HUES48 (cell line): ENCODE data around the gene MATN3.

Experiments
- H3K27ac ChIP-seq: one replicate; pipeline ENCODE4 v1.7.0; 2013; ENCODE audit warnings: low read depth, low read length, inconsistent platforms
- H3K27me3 ChIP-seq: 2 replicates; pipeline ENCODE4 v1.6.1; 2013; ENCODE audit warnings: mild to moderate bottlenecking, low read length; ENCODE audit not compliant: control insufficient read depth, insufficient read depth
- H3K36me3 ChIP-seq: 2 replicates; pipeline ENCODE4 v1.6.1; 2013; ENCODE audit warnings: low read length; ENCODE audit not compliant: control insufficient read depth, insufficient read depth
- H3K4me1 ChIP-seq: 2 replicates; pipeline ENCODE4 v1.6.1; 2013; ENCODE audit warnings: mild to moderate bottlenecking, low read length; ENCODE audit not compliant: control insufficient read depth, insufficient read depth
- H3K4me3 ChIP-seq: 2 replicates; pipeline ENCODE4 v1.5.1; 2013; ENCODE audit warnings: mild to moderate bottlenecking, low read depth, low read length
- H3K9ac ChIP-seq: 2 replicates; pipeline ENCODE4 v1.6.1; 2013; ENCODE audit warnings: mild to moderate bottlenecking, low read depth, low read length, moderate library complexity
- H3K9me3 ChIP-seq: 2 replicates; pipeline ENCODE4 v1.6.1; 2013; ENCODE audit warnings: low read length; ENCODE audit not compliant: control insufficient read depth, insufficient read depth

MATN3 gene

DNA sequence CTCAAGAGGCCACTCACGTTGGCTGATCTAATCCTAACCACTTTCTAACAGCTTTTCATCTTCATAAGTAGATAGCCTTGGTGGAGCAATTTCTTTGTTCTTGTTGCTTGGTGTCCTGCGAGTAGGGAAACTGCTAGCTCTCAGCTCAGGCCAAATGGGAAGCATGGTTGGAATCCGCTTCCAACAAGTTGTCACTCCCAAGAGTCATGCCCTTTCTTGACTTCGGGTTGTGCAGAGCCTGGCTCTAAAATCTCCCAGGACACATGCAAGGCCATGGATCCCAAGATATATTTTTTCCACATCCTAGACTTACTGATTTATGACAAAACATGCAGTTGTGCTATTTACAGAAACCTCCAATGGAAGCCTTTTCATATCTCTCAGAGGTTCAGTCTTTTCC is 7.3 kb upstream of the MATN3 start:
- Histone ChIP-seq H3K9me3 (peaks cover 14% of the 10 kb centered on the region), H3K9ac (no peak overlapping the region), H3K27ac (no peak overlapping the region), H3K4me1 (no peaks in the 10 kb centered on the region), H3K27me3 (0 out of 2 replicates have a peak, but pooled peaks cover under 1% of the 10 kb centered on the region), H3K36me3 (no peaks in the 10 kb centered on the region), H3K4me3 (no peak overlapping the region)

DNA sequence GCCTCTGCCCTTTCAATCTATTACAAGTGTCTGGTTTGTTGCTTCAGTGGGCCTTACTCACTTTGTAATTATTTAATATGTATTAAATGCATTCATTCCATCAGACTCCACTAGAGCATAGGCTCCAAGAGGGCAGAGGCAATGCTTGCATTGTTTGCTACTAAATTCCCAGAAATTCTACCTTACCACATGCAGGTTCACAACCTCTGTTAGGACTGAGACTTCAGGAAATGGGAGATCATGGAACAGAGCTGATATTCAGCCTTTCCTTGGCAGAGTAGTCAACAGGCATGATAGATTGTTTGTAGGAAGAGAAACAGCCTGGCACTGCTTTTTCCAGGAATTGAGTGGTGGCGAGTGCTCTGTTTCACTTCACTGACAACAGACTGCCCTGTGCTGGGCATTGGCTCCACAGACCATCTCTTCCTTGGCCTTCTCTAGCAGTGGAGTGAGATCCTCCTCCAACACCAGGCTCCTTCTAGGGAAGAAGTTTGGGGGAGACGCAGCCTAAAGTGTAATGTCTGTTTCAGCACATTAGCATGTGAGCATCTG is 6.2 kb upstream of the MATN3 start:
- H3K4me1 ChIP-seq, result peaks cover 1% of the 10 kb centered on the region
- peaks cover 14% of the 10 kb centered on the region for H3K9me3 ChIP-seq
- H3K36me3 ChIP-seq, result no peaks in the 10 kb centered on the region
- no peak overlapping the region for H3K4me3 ChIP-seq
- H3K27me3 ChIP-seq, result peaks cover 11% of the 10 kb centered on the region
- no peak overlapping the region for H3K9ac ChIP-seq
- no peak overlapping the region for H3K27ac ChIP-seq

DNA sequence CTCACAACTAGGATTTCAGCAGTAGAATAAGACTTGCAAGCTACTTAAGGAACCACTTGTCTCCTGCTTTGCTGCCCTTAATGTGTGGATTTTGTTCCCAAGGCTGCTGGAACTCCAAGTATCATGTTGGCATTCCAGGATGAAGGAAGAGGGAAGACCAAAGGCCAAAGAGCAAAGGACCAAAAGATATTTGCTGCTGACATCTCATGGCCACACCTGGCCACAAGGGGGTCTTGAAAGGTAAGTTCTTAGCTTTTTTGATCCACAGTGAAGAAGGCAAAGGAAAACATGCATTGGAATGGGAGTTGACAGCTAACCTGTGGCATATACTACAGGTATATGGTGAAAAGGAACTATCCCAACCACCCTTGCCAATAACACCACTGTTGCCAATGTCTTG is 3.9 kb upstream of the MATN3 start:
- Histone ChIP-seq H3K4me1 (peaks cover 16% of the 10 kb centered on the region), H3K27me3 (peaks cover 31% of the 10 kb centered on the region), H3K36me3 (no peaks in the 10 kb centered on the region), H3K9ac (no peak overlapping the region), H3K9me3 (peaks cover 6% of the 10 kb centered on the region; the same call in 1 of the 2 replicates), H3K27ac (no peak overlapping the region), H3K4me3 (no peak overlapping the region)

DNA sequence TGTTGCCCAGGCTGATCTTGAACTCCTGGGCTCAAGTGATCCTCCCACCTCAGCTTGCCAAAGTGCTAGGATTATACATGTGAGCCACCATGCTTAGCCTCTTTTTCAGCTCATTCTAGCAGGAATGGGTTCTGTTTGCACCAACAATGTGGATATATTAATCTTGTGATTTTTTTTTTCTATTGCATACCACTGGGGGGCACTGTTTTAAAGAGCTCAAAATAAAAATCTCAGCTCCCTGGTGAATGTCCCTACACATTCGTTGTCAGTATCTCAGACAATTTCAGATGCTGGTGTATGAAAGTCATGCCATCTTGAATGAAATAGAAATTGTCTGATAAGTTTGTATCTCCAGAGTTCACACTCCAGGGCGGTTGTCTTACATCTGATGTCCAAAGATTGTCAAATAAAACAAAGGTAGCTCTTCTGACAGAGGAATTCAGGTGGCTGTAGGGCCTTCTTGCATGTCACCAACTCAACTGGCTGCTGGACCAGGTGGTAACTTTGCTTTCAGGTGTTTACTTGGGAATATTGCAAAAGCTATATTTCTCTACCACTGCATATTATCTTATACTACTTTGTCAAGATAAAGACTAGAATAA is 3.1 kb upstream of the MATN3 start:
- Histone ChIP-seq H3K9me3 (no peaks in the 10 kb centered on the region), H3K36me3 (no peaks in the 10 kb centered on the region), H3K4me3 (no peak overlapping the region), H3K9ac (no peak overlapping the region), H3K27ac (no peak overlapping the region), H3K4me1 (peaks cover 16% of the 10 kb centered on the region), H3K27me3 (peaks cover 38% of the 10 kb centered on the region)

DNA sequence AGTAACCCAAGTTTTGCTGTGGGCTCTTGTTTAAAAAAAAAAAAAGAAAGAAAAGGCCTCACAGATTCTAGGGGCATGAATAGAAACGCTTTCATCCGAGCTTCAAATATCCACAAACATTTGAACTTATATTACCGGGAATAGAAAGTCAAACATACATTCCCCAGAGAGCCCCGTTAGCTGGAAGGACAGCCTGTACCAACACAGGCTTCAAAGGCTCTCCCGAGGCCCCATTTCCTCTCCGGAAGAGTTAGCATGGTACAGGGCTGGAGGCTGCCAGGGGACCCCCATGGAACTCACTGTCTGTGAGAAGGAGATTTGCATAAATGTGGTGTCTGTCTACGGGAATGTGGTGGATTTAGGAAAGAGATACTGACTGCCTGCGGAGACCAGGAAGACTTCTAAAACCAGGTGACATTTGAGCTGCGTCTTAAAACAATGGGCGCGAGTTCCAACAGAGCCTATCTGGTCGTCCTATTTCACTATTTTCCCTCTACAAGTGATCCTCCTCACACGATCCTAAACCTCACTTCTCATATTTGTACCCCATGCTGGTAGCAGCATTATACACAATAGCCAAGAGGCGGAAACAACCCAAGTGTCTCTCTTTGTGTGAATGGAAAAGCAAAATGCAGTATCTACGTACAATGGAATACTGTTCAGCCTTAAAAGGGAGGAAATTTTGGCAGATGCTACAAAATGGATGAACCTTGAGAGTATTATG is 820 bp upstream of the MATN3 start:
- Histone ChIP-seq H3K27me3 (peaks cover 40% of the 10 kb centered on the region), H3K9ac (no peak overlapping the region), H3K4me3 (peak overlapping the region; percentile 68), H3K36me3 (no peaks in the 10 kb centered on the region), H3K4me1 (peaks cover 16% of the 10 kb centered on the region), H3K9me3 (no peaks in the 10 kb centered on the region), H3K27ac (peak overlapping the region; percentile 17)

DNA sequence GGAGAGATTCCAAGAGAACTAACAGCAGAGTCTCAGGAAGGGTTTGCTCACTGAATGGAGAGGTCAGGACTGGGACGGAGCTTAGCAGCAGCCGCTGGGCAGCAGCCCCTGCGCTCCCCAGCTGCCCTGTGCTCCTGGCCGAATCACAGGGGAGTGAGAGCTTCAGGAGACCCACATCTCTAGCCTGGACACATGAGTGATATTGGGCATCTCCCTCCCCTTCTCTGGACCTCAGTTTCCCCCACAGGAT is 511 bp downstream of the MATN3 start:
- Histone ChIP-seq H3K4me3 (peak overlapping the region; percentile 68), H3K36me3 (no peaks in the 10 kb centered on the region), H3K4me1 (peaks cover 16% of the 10 kb centered on the region), H3K27me3 (peaks cover 40% of the 10 kb centered on the region), H3K27ac (no peak overlapping the region), H3K9me3 (no peaks in the 10 kb centered on the region), H3K9ac (0 out of 2 replicates have a peak overlapping the region, but pooled peaks have one; percentile 8)

DNA sequence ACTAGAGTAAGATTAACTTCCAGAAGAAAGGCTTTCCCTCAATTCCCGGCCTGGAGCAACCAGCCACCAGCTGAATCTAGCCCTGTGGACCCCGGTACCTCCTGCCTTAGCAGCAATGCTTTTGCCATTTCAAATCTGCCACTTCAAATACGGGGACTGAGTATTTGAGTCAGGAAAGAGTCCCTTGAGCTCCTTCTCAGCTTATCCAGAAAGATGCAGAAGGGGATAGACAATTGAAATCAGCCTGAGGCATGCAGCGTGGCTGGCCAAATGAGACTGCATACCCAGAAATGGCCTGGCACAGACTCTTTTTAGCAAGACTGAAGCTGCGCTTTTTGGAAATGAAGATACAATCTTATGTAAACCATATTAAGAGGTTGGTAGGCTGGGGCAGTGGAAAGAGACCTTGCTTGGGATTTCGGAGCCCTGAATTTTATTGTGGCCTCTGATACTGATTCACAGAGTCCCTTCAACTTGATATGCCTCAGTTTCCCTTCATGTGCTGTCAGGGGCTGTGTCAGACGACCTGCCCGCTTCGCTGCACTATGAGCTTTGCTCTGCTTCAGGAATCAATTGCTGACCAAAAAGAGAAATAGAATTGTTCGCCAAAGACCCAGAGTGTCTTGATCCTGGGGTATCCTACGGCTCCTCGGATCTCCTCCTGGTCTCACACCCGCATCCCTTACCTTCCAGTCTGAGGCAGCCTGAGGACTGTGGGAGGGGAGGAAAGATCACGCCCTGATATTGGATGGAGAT is 1.0 kb downstream of the MATN3 start:
- H3K27me3 ChIP-seq, result peaks cover 40% of the 10 kb centered on the region
- H3K9ac ChIP-seq, result no peak overlapping the region
- no peaks in the 10 kb centered on the region for H3K36me3 ChIP-seq
- no peak overlapping the region for H3K27ac ChIP-seq
- peaks cover 16% of the 10 kb centered on the region for H3K4me1 ChIP-seq
- H3K9me3 ChIP-seq, result no peaks in the 10 kb centered on the region
- H3K4me3 ChIP-seq, result peak overlapping the region; percentile 68

DNA sequence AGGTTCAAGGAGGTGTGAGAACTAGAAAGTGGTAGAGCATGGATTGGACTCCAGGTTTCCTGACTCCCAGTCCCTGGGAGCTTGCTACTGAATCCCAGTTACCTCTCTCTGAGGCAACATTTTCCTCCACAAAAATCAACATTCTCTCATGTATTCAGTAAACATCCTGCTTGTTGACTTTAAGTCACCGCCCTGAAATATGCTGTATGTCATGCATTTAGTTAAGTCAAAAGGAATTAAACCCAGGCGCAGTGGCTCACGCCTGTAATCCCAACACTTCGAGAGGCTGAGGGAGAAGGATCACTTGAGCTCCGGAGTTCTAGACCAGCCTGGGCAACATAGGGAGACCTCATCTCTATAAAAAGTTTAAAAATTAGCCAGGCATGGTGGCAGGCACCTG is 3.8 kb downstream of the MATN3 start:
- no peaks in the 10 kb centered on the region for H3K9me3 ChIP-seq
- H3K4me1 ChIP-seq, result peaks cover 15% of the 10 kb centered on the region
- no peak overlapping the region for H3K9ac ChIP-seq
- H3K4me3 ChIP-seq, result no peak overlapping the region
- no peak overlapping the region for H3K27ac ChIP-seq
- peaks cover 29% of the 10 kb centered on the region for H3K27me3 ChIP-seq
- no peaks in the 10 kb centered on the region for H3K36me3 ChIP-seq

DNA sequence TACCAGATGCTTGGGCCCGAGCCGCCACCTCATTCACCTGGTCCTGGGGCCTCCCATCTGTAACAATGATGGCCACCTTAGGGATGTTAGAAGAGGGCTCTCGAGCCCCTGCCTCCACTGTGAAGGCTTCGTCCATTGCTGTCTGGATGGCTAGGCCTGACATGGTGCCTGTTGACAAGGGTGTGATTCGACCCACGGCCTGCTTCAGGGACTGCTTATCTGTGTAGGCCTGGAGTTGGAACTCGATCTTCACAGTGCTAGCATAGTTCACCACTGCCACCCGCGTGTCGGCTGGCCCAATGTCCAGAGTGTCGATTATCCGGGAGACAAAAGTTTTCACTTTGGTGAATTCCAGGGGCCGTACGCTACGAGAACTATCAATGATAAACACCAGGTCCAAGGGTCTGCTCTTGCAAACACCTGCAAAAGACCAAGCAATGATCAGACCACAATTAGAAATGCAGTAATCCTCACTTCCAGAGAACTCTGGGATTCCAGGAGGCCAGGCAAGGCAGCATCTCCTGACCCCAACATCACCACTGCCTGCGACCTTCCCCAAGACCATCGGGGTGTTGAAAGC is 6.5 kb downstream of the MATN3 start:
- Histone ChIP-seq H3K9me3 (no peaks in the 10 kb centered on the region), H3K9ac (no peak overlapping the region), H3K27ac (no peak overlapping the region), H3K4me3 (no peak overlapping the region), H3K4me1 (no peaks in the 10 kb centered on the region), H3K36me3 (no peaks in the 10 kb centered on the region), H3K27me3 (peaks cover 5% of the 10 kb centered on the region)

DNA sequence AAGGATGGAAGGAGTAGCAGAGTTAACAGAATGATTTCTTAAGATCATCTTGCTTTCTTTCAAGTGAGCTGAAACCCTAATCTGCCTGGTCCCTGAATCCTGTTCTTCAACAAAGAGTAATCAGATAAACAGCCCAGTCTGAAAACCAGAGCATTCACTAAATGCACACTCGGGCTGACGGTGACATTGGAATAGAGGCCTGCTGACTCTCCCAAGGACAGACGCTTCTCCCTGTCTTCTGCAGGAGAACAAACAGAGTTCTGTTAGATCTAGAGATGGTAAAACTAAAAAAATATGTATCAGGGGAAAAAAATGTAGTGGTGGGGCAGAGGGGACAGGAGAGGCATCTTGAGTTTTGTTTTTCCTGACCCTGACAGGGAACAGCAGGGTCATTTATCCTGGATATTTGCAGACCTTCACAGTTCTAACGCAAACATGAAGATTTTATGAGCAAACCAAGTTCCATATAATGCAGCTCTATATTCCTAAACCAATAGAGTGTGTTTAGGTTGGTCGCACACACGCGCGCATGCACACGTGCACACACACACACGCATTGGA is 7.3 kb downstream of the MATN3 start:
- Histone ChIP-seq H3K27ac (no peak overlapping the region), H3K27me3 (no peaks in the 10 kb centered on the region), H3K9ac (no peak overlapping the region), H3K4me3 (no peak overlapping the region), H3K36me3 (no peaks in the 10 kb centered on the region), H3K9me3 (no peaks in the 10 kb centered on the region), H3K4me1 (no peaks in the 10 kb centered on the region)
